B cell (primary cell): ENCODE data around the gene ARHGAP32. TPM values are rescaled to one million over a fixed set of nuclear protein-coding genes. Genes with fewer than 3 reads are reported as not detected.

Experiments
- ATAC-seq: fragments of 200-7000 bp; cut with Tn5 transposase; one replicate; pipeline ENCODE4 v1.10.0; 2021; ENCODE audit warnings: low read depth, mild to moderate bottlenecking, moderate number of reproducible peaks, moderate library complexity
- CTCF ChIA-PET: fragments of 350-600 bp; sonication (Branson Sonifier 250); formaldehyde crosslinking; loops from one replicate; lab custom pipeline; 2021; ENCODE audit warnings: antibody characterized with exemption, inconsistent platforms; lab: Charles Lee
- POLR2A ChIA-PET: fragments of 350-600 bp; sonication (Branson Sonifier 250); formaldehyde crosslinking; loops from one replicate; lab custom pipeline; 2021; ENCODE audit warnings: antibody characterized with exemption; lab: Charles Lee
- DNase-seq: peaks from one replicate; pipeline ENCODE4 v3.0.0; 2013
- H2AFZ ChIP-seq: 2 replicates; pipeline ENCODE4 v1.6.1; 2012; ENCODE audit warnings: mild to moderate bottlenecking, low read depth, low read length; ENCODE audit not compliant: insufficient read depth, poor library complexity, severe bottlenecking
- H3K27ac ChIP-seq, 2 donors: 1 replicate in 1 of 2; 2 replicates in 1 of 2; pipeline ENCODE4 v1.5.1; 2012 to 2013; ENCODE audit warnings: low read length in 2 of 2, mild to moderate bottlenecking in 2 of 2, moderate library complexity in 1 of 2
- H3K27me3 ChIP-seq, 4 experiments: fragments of 200-600 bp in 1 of 4; sonication (generic) in 1 of 4; replicated peaks in 1 of 4; 1 replicate in 2 of 4; 2 replicates in 2 of 4; pipeline versions ENCODE4 v1.6.1 to v1.7.0; 2013 to 2016; ENCODE audit warnings: low read length in 3 of 4, mild to moderate bottlenecking in 2 of 4, mixed read lengths in 1 of 4, moderate library complexity in 1 of 4; ENCODE audit not compliant: insufficient read depth in 4 of 4, control insufficient read depth in 3 of 4; ENCODE audit errors: control extremely low read depth in 1 of 4
- H3K36me3 ChIP-seq, 2 experiments: replicated peaks in 1 of 2; 1 replicate in 1 of 2; 2 replicates in 1 of 2; pipeline versions ENCODE4 v1.6.1 to v1.7.1; 2013; ENCODE audit warnings: low read length in 1 of 2; ENCODE audit not compliant: insufficient read depth in 2 of 2, control insufficient read depth in 1 of 2; ENCODE audit errors: control extremely low read depth in 1 of 2, extremely low read depth in 1 of 2
- H3K4me1 ChIP-seq, 2 donors: fragments of 200-600 bp in 1 of 2; sonication (generic) in 1 of 2; 1 replicate in 1 of 2; 2 replicates in 1 of 2; pipeline versions ENCODE4 v1.5.1 to v1.6.1; 2013 to 2017; ENCODE audit warnings: low read length in 2 of 2; ENCODE audit not compliant: control insufficient read depth in 2 of 2, insufficient read depth in 2 of 2
- H3K4me2 ChIP-seq: replicated peaks from 2 replicates; pipeline ENCODE3; 2012; ENCODE audit warnings: mild to moderate bottlenecking, low read depth, low read length; ENCODE audit not compliant: poor library complexity, severe bottlenecking
- H3K4me3 ChIP-seq, 5 experiments: fragments of 200-600 bp in 1 of 5; sonication (generic) in 1 of 5; 1 replicate in 3 of 5; 2 replicates in 2 of 5; pipeline versions ENCODE4 v1.5.1 to v1.7.0; 2011 to 2016; ENCODE audit warnings: low read length in 4 of 5, mild to moderate bottlenecking in 4 of 5, low read depth in 2 of 5, control low read depth in 1 of 5, moderate library complexity in 1 of 5; ENCODE audit not compliant: insufficient read depth in 1 of 5; ENCODE audit errors: control extremely low read depth in 1 of 5, extremely low read depth in 1 of 5
- H3K79me2 ChIP-seq: fragments of 200-600 bp; sonication (generic); one replicate; pipeline ENCODE4 v1.6.0; 2016; ENCODE audit warnings: low read length; ENCODE audit not compliant: control insufficient read depth, insufficient read depth
- H3K9ac ChIP-seq: fragments of 200-600 bp; sonication (generic); 2 replicates; pipeline ENCODE4 v1.6.1; 2017; ENCODE audit warnings: mild to moderate bottlenecking, low read length, moderate library complexity
- H3K9me3 ChIP-seq, 3 donors: one replicate each; pipeline versions ENCODE4 v1.6.1 to v1.7.1; 2013; ENCODE audit warnings: low read length in 2 of 3; ENCODE audit not compliant: control insufficient read depth in 2 of 3, insufficient read depth in 1 of 3; ENCODE audit errors: control extremely low read depth in 1 of 3
- H4K20me1 ChIP-seq: 2 replicates; pipeline ENCODE4 v1.6.0; 2012; ENCODE audit warnings: mild to moderate bottlenecking, low read length; ENCODE audit not compliant: insufficient read depth, control insufficient read depth, poor library complexity, severe bottlenecking
- H3K27ac Mint-ChIP-seq: one replicate; pipeline ENCODE4 v1.8.0; 2021; ENCODE audit warnings: mixed read lengths
- H3K27me3 Mint-ChIP-seq: one replicate; pipeline ENCODE4 v1.8.0; 2021; ENCODE audit warnings: mixed read lengths
- H3K4me1 Mint-ChIP-seq: one replicate; pipeline ENCODE4 v1.8.0; 2021; ENCODE audit warnings: mixed read lengths
- H3K4me3 Mint-ChIP-seq: one replicate; pipeline ENCODE4 v1.8.0; 2021; ENCODE audit warnings: mixed read lengths
- H3K9me3 Mint-ChIP-seq: one replicate; pipeline ENCODE4 v1.8.0; 2022; ENCODE audit warnings: mixed read lengths; ENCODE audit not compliant: insufficient read depth
- CTCF ChIP-seq: fragments of 200-600 bp; IDR thresholded peaks from one replicate; pipeline ENCODE4 v1.8.0; 2022; ENCODE audit warnings: antibody characterized with exemption, mild to moderate bottlenecking
- EZH2 ChIP-seq: IDR thresholded peaks from 2 replicates; pipeline ENCODE4 v1.6.1; 2012; ENCODE audit warnings: borderline replicate concordance, low read depth, mild to moderate bottlenecking, moderate library complexity, low read length; ENCODE audit not compliant: insufficient read depth, poor library complexity, severe bottlenecking
- WGBS: methylation state at CpG from one replicate; pipeline ENCODE4 v1.1.5; 2013; ENCODE audit warnings: missing lambda C conversion rate; ENCODE audit not compliant: insufficient coverage; 5-methylcytosine and 5-hydroxymethylcytosine counted together
- intact Hi-C: fragments of 100-400 bp; cut with micrococcal nuclease; formaldehyde crosslinking; loops from one replicate; pipeline ENCODE4 v1.10.0; 2022
- polyA plus RNA-seq: library from polyadenylated mRNA; depleted of rRNA; stranded (reverse); fragments of >200 nt; gene quantifications from 2 replicates; pipeline ENCODE4 v1.2.3, GENCODE V29; 2012
- total RNA-seq, 2 donors: library from RNA; stranded (reverse); fragments of 120-200 nt in 1 of 2; gene quantifications; 1 replicate in 1 of 2; 2 replicates in 1 of 2; pipeline versions ENCODE4 v1.2.3 to v1.2.4, GENCODE V29; 2013 to 2022

Gene ARHGAP32
- total and polyA plus RNA-seq, 2 donors (not counting 1 experiment from before 2014, with no cell fraction given), result 4.4 to 10.6 TPM

GRCh38 chr11:128957202-128957482 lies 235.0 kb downstream of the ARHGAP32 start:
- no peak for ATAC-seq
- Mint-ChIP-seq H3K4me1 (peaks cover 2% of the 10 kb centered on the region), H3K9me3 (no peaks in the 10 kb centered on the region), H3K4me3 (no peak overlapping the region), H3K27me3 (peaks cover 30% of the 10 kb centered on the region), H3K27ac (no peak overlapping the region)
- Histone ChIP-seq H2AFZ (no peak overlapping the region), H3K27ac (no peak overlapping the region), H3K4me1 (peaks cover 0 to 4% of the 10 kb centered on the region in 2 donors), H3K9me3 (no peaks in the 10 kb centered on the region), H3K27me3 (peaks cover 0 to 13% (median 1%) of the 10 kb centered on the region in 4 experiments), H3K4me2 (no peak overlapping the region), H3K36me3 (no peaks in the 10 kb centered on the region), H3K4me3 (no peak overlapping the region), H4K20me1 (no peaks in the 10 kb centered on the region), H3K79me2 (no peaks in the 10 kb centered on the region), H3K9ac (no peak overlapping the region)
- DNase-seq, result no peak
- no peak for TF ChIP-seq EZH2
- TF ChIP-seq CTCF, result no peak
- 63% methylated on average over 2 of the region's 8 CpGs for WGBS
- ChIA-PET CTCF (interaction anchor here (0.6 to 8.9 kb wide), 26 partner anchors 8 to 927 kb away, joined by 3 to 315 read pairs (median 5); partner anchors contain the start of genes KCNJ5 and TP53AIP1), POLR2A (no interaction called here)
- intact Hi-C loops, result loop anchor here (10.0 kb wide), 1 partner anchor 322 kb away; no protein-coding TSS in a partner anchor

- no peak overlapping the region for H3K27ac Mint-ChIP-seq
- Histone ChIP-seq H3K27me3 (peaks cover 0 to 13% (median 1%) of the 10 kb centered on the region in 4 experiments), H3K79me2 (no peaks in the 10 kb centered on the region), H3K9ac (no peak overlapping the region), H4K20me1 (no peaks in the 10 kb centered on the region), H3K4me1 (peaks cover 0 to 4% of the 10 kb centered on the region in 2 donors), H3K4me3 (no peak overlapping the region), H2AFZ (no peak overlapping the region), H3K36me3 (no peaks in the 10 kb centered on the region), H3K27ac (no peak overlapping the region), H3K4me2 (no peak overlapping the region), H3K9me3 (no peaks in the 10 kb centered on the region)
- ATAC-seq, result no peak
- peaks cover 2% of the 10 kb centered on the region for H3K4me1 Mint-ChIP-seq
- intact Hi-C loops, result loop anchor here (1.0 to 10.0 kb wide), 4 partner anchors 72 to 799 kb away; no protein-coding TSS in a partner anchor
- WGBS, result 58% methylated on average over 3 of the region's 8 CpGs
- DNase-seq, result peak; percentile 73
- H3K27me3 Mint-ChIP-seq, result peaks cover 30% of the 10 kb centered on the region
- TF ChIP-seq EZH2 (no peak), CTCF (peak; percentile 86)
- no peak overlapping the region for H3K4me3 Mint-ChIP-seq
- ChIA-PET POLR2A (no interaction called here), CTCF (interaction anchor here (0.6 to 8.9 kb wide), 44 partner anchors 8 to 927 kb away, joined by 3 to 315 read pairs (median 4); partner anchors contain the start of genes KCNJ5 and TP53AIP1)
- no peaks in the 10 kb centered on the region for H3K9me3 Mint-ChIP-seq
These were observed 235.5 kb downstream of the ARHGAP32 start for GRCh38 chr11:128956401-128957201.
